ENCODE data around the gene MYBPC2. TPM values are rescaled to one million over a fixed set of nuclear protein-coding genes. Genes with fewer than 3 reads are reported as not detected.
A peak's percentile ranks its signal among the peaks of the same experiment; 100 is the strongest.

The MYBPC2 gene
- total and polyA plus RNA-seq, 9 of the 15 experiments (the other 6 are each of a cell fraction or from before 2014, with no cell fraction given): 0.01 to 0.14 (median 0.04) TPM; not detected in 6

DNA sequence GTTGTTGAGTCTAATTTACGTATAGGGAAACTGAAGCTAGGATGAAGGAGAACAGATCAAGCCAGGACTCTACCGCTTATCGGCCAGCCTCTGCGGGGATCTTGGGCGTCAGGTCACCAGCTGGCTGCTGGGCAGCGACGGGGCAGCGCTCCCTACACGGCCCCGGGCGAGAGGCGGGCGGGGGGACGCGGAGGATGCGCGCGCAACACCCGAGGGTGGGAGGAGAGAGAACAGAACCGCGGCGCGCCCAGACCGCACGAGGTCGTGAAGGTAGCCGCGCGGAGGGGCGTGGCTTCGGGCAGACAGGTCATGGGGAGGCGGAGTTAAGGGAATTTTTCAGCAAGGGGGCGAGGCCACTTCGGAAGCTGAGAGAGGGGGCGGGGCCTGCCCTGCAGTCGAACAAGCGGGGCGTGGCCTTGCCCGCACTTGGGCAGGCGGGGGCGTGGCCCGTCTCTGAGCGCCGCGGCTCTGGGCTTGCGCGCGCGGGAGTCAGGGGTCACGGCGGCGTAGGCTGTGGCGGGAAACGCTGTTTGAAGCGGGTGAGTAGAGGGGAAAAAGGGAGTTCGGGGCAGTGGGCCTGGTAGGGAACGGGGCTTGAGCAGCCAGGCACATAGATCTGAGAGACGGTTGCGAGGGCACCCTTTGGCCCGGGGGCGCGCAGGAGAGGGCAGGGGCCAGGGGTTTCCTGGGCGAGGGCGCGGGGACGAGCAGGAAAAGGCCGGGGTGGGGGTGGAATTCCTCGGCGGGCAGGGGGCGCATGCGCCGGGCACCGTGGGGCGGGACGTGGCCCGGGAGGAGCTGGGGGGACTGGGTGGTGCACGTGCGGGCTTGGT lies 48.6 kb upstream of the MYBPC2 start, which contains the start of gene POLD1 (continued):
- TF ChIP-seq THRB (CRISPR knock-in tag; conservative IDR thresholded peaks at IDR 0.05): peak; percentile 97
- TF ChIP-seq MCM3 (IDR thresholded peaks at IDR 0.05): no peak
- TF ChIP-seq KLF13 (tag; IDR thresholded peaks at IDR 0.05; ENCODE audit: borderline replicate concordance, low read depth): peak; percentile 87
- 0 out of 2 replicates have a peak, but pooled peaks have one; percentile 38 for TF ChIP-seq DIDO1 (tag; IDR thresholded peaks at IDR 0.05; ENCODE audit: low read depth)
- TF ChIP-seq CBFB (CRISPR knock-in tag; IDR thresholded peaks at IDR 0.05): no peak
- TF ChIP-seq POLR2AphosphoS2 (IDR thresholded peaks at IDR 0.05; ENCODE audit: low read length): peak; percentile 99
- TF ChIP-seq ZNF280A (IDR thresholded peaks at IDR 0.05; ENCODE audit: low read depth, partially characterized antibody): no peak
- TF ChIP-seq PHTF2 (CRISPR knock-in tag; IDR thresholded peaks at IDR 0.05): no peak
- peak; percentile 86 for TF ChIP-seq POLR2H (tag; IDR thresholded peaks at IDR 0.05; ENCODE audit: low read depth)
- TF ChIP-seq RBM34 (IDR thresholded peaks at IDR 0.05; ENCODE audit: borderline replicate concordance, insufficient read depth, low read length): peak; percentile 77; the same call in 1 of the 2 replicates
- TF ChIP-seq PCBP2 (IDR thresholded peaks at IDR 0.05; ENCODE audit: low read depth, low read length, poor library complexity, severe bottlenecking): no peak
- TF ChIP-seq SAP30 (IDR thresholded peaks at IDR 0.05; ENCODE audit: borderline replicate concordance, insufficient read depth, low read depth, low read length, poor library complexity, severe bottlenecking): no peak
- TF ChIP-seq MNT (conservative IDR thresholded peaks at IDR 0.05): peak; percentile 85 to 89; a peak in 3 of 4 replicates
- TF ChIP-seq SMAD1 (IDR thresholded peaks at IDR 0.05; ENCODE audit: low read depth, low read length, partially characterized antibody): peak; percentile 43
- peak; percentile 96 for TF ChIP-seq TFAP4 (CRISPR knock-in tag; IDR thresholded peaks at IDR 0.05; ENCODE audit: borderline replicate concordance)
- TF ChIP-seq ZNF347 (CRISPR knock-in tag; IDR thresholded peaks at IDR 0.05; ENCODE audit: low read depth): 0 out of 2 replicates have a peak, but pooled peaks have one; percentile 39
- TF ChIP-seq CCNT2 (IDR thresholded peaks at IDR 0.05; ENCODE audit: borderline replicate concordance, extremely low read depth, insufficient read length, low read depth, low read length): peak; percentile 94
- no peak for TF ChIP-seq ZNF584 (CRISPR knock-in tag; IDR thresholded peaks at IDR 0.05; ENCODE audit: low read depth)
- TF ChIP-seq ZFX (CRISPR knock-in tag; IDR thresholded peaks at IDR 0.05): no peak
- no peak for TF ChIP-seq NR1H2 (CRISPR knock-in tag; IDR thresholded peaks at IDR 0.05)
- TF ChIP-seq HNRNPK (IDR thresholded peaks at IDR 0.05; ENCODE audit: low read depth, low read length, poor library complexity, severe bottlenecking): peak; percentile 91

Data from K562 (cell line).